ENCODE results near the gene SLC2A6.

DNA sequence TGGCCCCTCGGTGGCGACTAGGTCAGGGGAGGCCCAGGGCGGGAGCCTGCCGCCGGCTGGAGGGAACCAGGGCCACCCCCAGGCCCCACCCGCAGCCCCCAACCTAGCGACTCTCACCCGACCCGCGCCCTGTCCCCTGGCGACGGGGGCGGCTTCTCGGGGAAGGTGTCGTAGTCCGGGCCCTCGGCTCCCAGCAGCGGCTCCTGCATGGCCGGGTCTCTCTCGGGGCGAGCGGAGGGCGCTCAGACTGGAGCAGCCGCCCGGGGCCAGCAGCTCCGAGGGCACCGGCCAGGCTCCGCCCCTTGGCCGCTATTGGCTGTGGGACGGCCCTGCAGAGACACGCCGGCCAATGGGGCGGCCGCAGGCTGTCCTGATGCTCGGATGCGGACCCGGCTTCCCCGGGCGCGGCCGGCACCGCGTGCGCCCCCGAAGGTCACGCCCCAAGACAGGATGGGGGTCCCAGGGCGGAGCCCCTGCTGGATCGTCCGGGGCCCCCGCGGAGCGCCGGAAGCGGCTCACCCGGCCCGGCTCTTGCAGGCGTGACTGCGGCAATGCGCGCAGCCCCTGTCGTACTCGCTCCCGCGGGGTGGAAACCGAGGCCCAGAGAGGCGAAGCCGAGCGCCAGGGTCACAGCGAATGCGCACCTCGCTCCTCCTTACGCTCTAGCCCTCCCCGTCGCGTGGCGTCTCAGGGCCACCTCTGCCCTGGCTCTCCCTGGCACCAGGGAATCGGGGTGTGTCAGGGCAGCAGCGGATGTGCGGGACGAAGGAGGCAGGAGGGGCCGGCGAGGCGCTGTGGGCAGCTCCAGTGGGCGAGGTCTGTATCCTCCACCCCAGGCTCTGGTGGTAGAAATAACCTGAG, at the start of gene SLC2A6:
- TF ChIP-seq, protein P1, sequence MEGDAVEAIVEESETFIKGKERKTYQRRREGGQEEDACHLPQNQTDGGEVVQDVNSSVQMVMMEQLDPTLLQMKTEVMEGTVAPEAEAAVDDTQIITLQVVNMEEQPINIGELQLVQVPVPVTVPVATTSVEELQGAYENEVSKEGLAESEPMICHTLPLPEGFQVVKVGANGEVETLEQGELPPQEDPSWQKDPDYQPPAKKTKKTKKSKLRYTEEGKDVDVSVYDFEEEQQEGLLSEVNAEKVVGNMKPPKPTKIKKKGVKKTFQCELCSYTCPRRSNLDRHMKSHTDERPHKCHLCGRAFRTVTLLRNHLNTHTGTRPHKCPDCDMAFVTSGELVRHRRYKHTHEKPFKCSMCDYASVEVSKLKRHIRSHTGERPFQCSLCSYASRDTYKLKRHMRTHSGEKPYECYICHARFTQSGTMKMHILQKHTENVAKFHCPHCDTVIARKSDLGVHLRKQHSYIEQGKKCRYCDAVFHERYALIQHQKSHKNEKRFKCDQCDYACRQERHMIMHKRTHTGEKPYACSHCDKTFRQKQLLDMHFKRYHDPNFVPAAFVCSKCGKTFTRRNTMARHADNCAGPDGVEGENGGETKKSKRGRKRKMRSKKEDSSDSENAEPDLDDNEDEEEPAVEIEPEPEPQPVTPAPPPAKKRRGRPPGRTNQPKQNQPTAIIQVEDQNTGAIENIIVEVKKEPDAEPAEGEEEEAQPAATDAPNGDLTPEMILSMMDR (IDR thresholded peaks at IDR 0.05), result no peak
- no peak for TF ChIP-seq GABPA (IDR thresholded peaks at IDR 0.05; ENCODE audit: low read depth)
- TF ChIP-seq EP300 (IDR thresholded peaks at IDR 0.05; ENCODE audit: borderline replicate concordance in 1 of 2, low read depth in 1 of 2, low read length in 1 of 2), result no peak
- TF ChIP-seq YY1 (IDR thresholded peaks at IDR 0.05; ENCODE audit: low read depth), result no peak
- TF ChIP-seq SIN3A (IDR thresholded peaks at IDR 0.05; ENCODE audit: borderline replicate concordance, low read depth, low read length), result no peak
- TF ChIP-seq EZH2phosphoT487 (IDR thresholded peaks at IDR 0.05; ENCODE audit: borderline replicate concordance, low read depth), result no peak
- no peak for TF ChIP-seq RXRA (IDR thresholded peaks at IDR 0.05; ENCODE audit: borderline replicate concordance, low read depth)
- no peak for TF ChIP-seq ELF1 (IDR thresholded peaks at IDR 0.05)
- TF ChIP-seq, protein P2, sequence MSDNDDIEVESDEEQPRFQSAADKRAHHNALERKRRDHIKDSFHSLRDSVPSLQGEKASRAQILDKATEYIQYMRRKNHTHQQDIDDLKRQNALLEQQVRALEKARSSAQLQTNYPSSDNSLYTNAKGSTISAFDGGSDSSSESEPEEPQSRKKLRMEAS (IDR thresholded peaks at IDR 0.05; ENCODE audit: low read depth), result peak; percentile 87

Data from SK-N-SH (cell line).